Erythroblast (primary cell): ENCODE results near the gene KRTAP16-1.
"Not testable (repeated sequence)": the region's sequence is repeated elsewhere in the genome, so short reads cannot be mapped to it uniquely, and the experiment has no call there.

Source experiments
- GATA1 ChIP-seq: IDR thresholded peaks from 2 replicates; pipeline ENCODE4 v1.6.1; 2011; ENCODE audit warnings: low read depth, mild to moderate bottlenecking, control low read depth, low read length, moderate library complexity
- POLR2A ChIP-seq: IDR thresholded peaks from 2 replicates; pipeline ENCODE4 v1.6.1; 2011; ENCODE audit warnings: mild to moderate bottlenecking, low read length

DNA sequence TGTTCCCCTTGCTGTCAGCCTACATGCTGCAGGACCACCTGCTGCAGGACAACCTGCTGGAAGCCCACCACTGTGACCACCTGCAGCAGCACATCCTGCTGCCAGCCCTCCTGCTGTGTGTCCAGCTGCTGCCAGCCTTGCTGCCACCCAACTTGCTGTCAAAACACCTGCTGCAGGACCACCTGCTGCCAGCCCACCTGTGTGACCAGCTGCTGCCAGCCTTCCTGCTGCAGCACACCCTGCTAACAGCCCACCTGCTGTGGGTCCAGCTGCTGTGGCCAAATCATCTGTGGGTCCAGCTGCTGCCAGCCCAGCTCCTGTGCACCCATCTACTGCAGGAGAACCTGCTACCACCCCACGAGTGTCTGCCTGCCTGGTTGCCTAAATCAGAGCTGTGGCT is 37.8 kb downstream of the KRTAP16-1 start:
- not testable (repeated sequence) for TF ChIP-seq POLR2A, GATA1
